ENCODE results near the gene BLTP3A.
"Not testable (repeated sequence)": the region's sequence is repeated elsewhere in the genome, so short reads cannot be mapped to it uniquely, and the experiment has no call there.

BLTP3A gene

GRCh38 chr6:34760108-34760507, 31.8 kb upstream of the BLTP3A start:
- H3K4me3 ChIP-seq: no peak overlapping the region
- H3K36me3 ChIP-seq: peaks cover 19 to 44% (median 24%) of the 10 kb centered on the region in 3 donors
- no peak overlapping the region for H3K27ac ChIP-seq
- H3K9me3 ChIP-seq: no peaks in the 10 kb centered on the region
- H3K27me3 ChIP-seq: no peaks in the 10 kb centered on the region
- DNase-seq: no peak
- peaks cover 0 to 11% (median 8%) of the 10 kb centered on the region in 4 donors for H3K4me1 ChIP-seq
- no peak for TF ChIP-seq CTCF (IDR thresholded peaks at IDR 0.05)
- intact Hi-C loops (cut with DNase I; ENCODE audit: low total_unique reads): no loop called here

- intact Hi-C loops (cut with DNase I; ENCODE audit: low total_unique reads): not testable (repeated sequence)
- H3K36me3 ChIP-seq: peaks cover 35 to 59% (median 39%) of the 10 kb centered on the region in 3 donors
These were observed 30.2 kb upstream of the BLTP3A start for GRCh38 chr6:34761681-34762080.

GRCh38 chr6:34768148-34768547, 23.7 kb upstream of the BLTP3A start:
- no peak overlapping the region for H3K27ac ChIP-seq
- H3K36me3 ChIP-seq: peaks cover 70 to 96% (median 83%) of the 10 kb centered on the region in 3 donors
- no peak overlapping the region for H3K4me3 ChIP-seq
- intact Hi-C loops (cut with DNase I; ENCODE audit: low total_unique reads): no loop called here
- TF ChIP-seq CTCF (IDR thresholded peaks at IDR 0.05): no peak
- DNase-seq: no peak
- no peaks in the 10 kb centered on the region for H3K27me3 ChIP-seq
- no peaks in the 10 kb centered on the region for H3K9me3 ChIP-seq
- no peaks in the 10 kb centered on the region for H3K4me1 ChIP-seq

More at GRCh38 chr6:34761681-34762080, 30.2 kb upstream of the BLTP3A start:
- H3K27me3 ChIP-seq, H3K9me3 ChIP-seq, DNase-seq, H3K4me1 ChIP-seq, H3K4me3 ChIP-seq, H3K27ac ChIP-seq: not testable (repeated sequence)

- no peaks in the 10 kb centered on the region for H3K9me3 ChIP-seq
- no peaks in the 10 kb centered on the region for H3K4me1 ChIP-seq
- DNase-seq: no peak
- H3K4me3 ChIP-seq: no peak overlapping the region
- no peak overlapping the region for H3K27ac ChIP-seq
- TF ChIP-seq CTCF (IDR thresholded peaks at IDR 0.05): no peak
- H3K36me3 ChIP-seq: peaks cover 65 to 95% (median 81%) of the 10 kb centered on the region in 3 donors
- no peaks in the 10 kb centered on the region for H3K27me3 ChIP-seq
- intact Hi-C loops (cut with DNase I; ENCODE audit: low total_unique reads): no loop called here
These were observed 20.2 kb upstream of the BLTP3A start for GRCh38 chr6:34771727-34772126.

- H3K27ac ChIP-seq: no peak overlapping the region
- no peak overlapping the region for H3K4me3 ChIP-seq
- H3K36me3 ChIP-seq: peaks cover 57 to 96% (median 75%) of the 10 kb centered on the region in 3 donors
- no peaks in the 10 kb centered on the region for H3K27me3 ChIP-seq
- DNase-seq: no peak
- H3K4me1 ChIP-seq: no peaks in the 10 kb centered on the region
- no peak for TF ChIP-seq CTCF (IDR thresholded peaks at IDR 0.05)
- no peaks in the 10 kb centered on the region for H3K9me3 ChIP-seq
- intact Hi-C loops (cut with DNase I; ENCODE audit: low total_unique reads): no loop called here
These were observed 18.9 kb upstream of the BLTP3A start for GRCh38 chr6:34772940-34773339.

- TF ChIP-seq CTCF (IDR thresholded peaks at IDR 0.05): no peak
- H3K4me3 ChIP-seq: no peak overlapping the region
- no peaks in the 10 kb centered on the region for H3K9me3 ChIP-seq
- no peak overlapping the region for H3K27ac ChIP-seq
- no peaks in the 10 kb centered on the region for H3K27me3 ChIP-seq
- intact Hi-C loops (cut with DNase I; ENCODE audit: low total_unique reads): no loop called here
- H3K36me3 ChIP-seq: peaks cover 48 to 87% (median 66%) of the 10 kb centered on the region in 3 donors
- DNase-seq: no peak
- no peaks in the 10 kb centered on the region for H3K4me1 ChIP-seq
These were observed 18.0 kb upstream of the BLTP3A start for GRCh38 chr6:34773916-34774315.
